GM08714 (cell line): ENCODE measurements around the gene UNKL.
A peak's percentile ranks its signal among the peaks of the same experiment; 100 is the strongest.

Experiments
- H3K4me3 ChIP-seq: fragments of 200-500 bp; sonication (Bioruptor generic); 2 replicates; pipeline ENCODE4 v1.5.1; 2014; ENCODE audit warnings: mild to moderate bottlenecking, low read length, inconsistent platforms
- ZNF274 ChIP-seq: IDR thresholded peaks from 2 replicates; pipeline ENCODE4 v1.6.1; 2012; ENCODE audit warnings: mild to moderate bottlenecking, low read depth, low read length

Gene UNKL

GRCh38 chr16:1389762-1390161, 24.7 kb downstream of the UNKL start:
- no peak overlapping the region for H3K4me3 ChIP-seq
- no peak for TF ChIP-seq ZNF274

GRCh38 chr16:1387331-1387730, 27.2 kb downstream of the UNKL start:
- TF ChIP-seq ZNF274 = no peak
- no peak overlapping the region for H3K4me3 ChIP-seq

- H3K4me3 ChIP-seq = no peak overlapping the region
- TF ChIP-seq ZNF274 = no peak
Observed at GRCh38 chr16:1385232-1385631, 29.3 kb downstream of the UNKL start.

GRCh38 chr16:1383556-1383955, 30.9 kb downstream of the UNKL start:
- TF ChIP-seq ZNF274 = no peak
- no peak overlapping the region for H3K4me3 ChIP-seq

GRCh38 chr16:1381612-1382406, 32.7 kb downstream of the UNKL start:
- no peak for TF ChIP-seq ZNF274
- no peak overlapping the region for H3K4me3 ChIP-seq

- H3K4me3 ChIP-seq = no peak overlapping the region; the same call in 1 of the 2 replicates
Observed at GRCh38 chr16:1380195-1380594, 34.3 kb downstream of the UNKL start.

GRCh38 chr16:1379304-1380076, 35.0 kb downstream of the UNKL start:
- no peak for TF ChIP-seq ZNF274
- H3K4me3 ChIP-seq = peak overlapping the region; percentile 60; the same call in 1 of the 2 replicates

More at GRCh38 chr16:1380195-1380594, 34.3 kb downstream of the UNKL start:
- no peak for TF ChIP-seq ZNF274

- no peak for TF ChIP-seq ZNF274
- H3K4me3 ChIP-seq = peak overlapping the region; percentile 60; the same call in 1 of the 2 replicates
Observed at GRCh38 chr16:1378804-1379303, 35.6 kb downstream of the UNKL start.

- peak overlapping the region; percentile 60; the same call in 1 of the 2 replicates for H3K4me3 ChIP-seq
- TF ChIP-seq ZNF274 = no peak
Observed at GRCh38 chr16:1378087-1378803, 36.3 kb downstream of the UNKL start.

- TF ChIP-seq ZNF274 = no peak
Observed at GRCh38 chr16:1377406-1378010, 37.0 kb downstream of the UNKL start.

GRCh38 chr16:1375741-1376410, 38.6 kb downstream of the UNKL start:
- no peak overlapping the region for H3K4me3 ChIP-seq
- no peak for TF ChIP-seq ZNF274

More at GRCh38 chr16:1377406-1378010, 37.0 kb downstream of the UNKL start:
- no peak overlapping the region for H3K4me3 ChIP-seq

GRCh38 chr16:1375298-1375640, 39.2 kb downstream of the UNKL start:
- no peak for TF ChIP-seq ZNF274
- no peak overlapping the region for H3K4me3 ChIP-seq
